B cell (primary cell): ENCODE measurements around the gene THSD4. TPM values are rescaled to one million over a fixed set of nuclear protein-coding genes. Genes with fewer than 3 reads are reported as not detected.

Source experiments
- ATAC-seq: fragments of 200-7000 bp; cut with Tn5 transposase; one replicate; pipeline ENCODE4 v1.10.0; 2021; ENCODE audit warnings: low read depth, mild to moderate bottlenecking, moderate number of reproducible peaks, moderate library complexity
- CTCF ChIA-PET: fragments of 350-600 bp; sonication (Branson Sonifier 250); formaldehyde crosslinking; loops from one replicate; lab custom pipeline; 2021; ENCODE audit warnings: antibody characterized with exemption, inconsistent platforms; lab: Charles Lee
- POLR2A ChIA-PET: fragments of 350-600 bp; sonication (Branson Sonifier 250); formaldehyde crosslinking; loops from one replicate; lab custom pipeline; 2021; ENCODE audit warnings: antibody characterized with exemption; lab: Charles Lee
- DNase-seq: peaks from one replicate; pipeline ENCODE4 v3.0.0; 2013
- H2AFZ ChIP-seq: 2 replicates; pipeline ENCODE4 v1.6.1; 2012; ENCODE audit warnings: mild to moderate bottlenecking, low read depth, low read length; ENCODE audit not compliant: insufficient read depth, poor library complexity, severe bottlenecking
- H3K27ac ChIP-seq, 2 donors: 1 replicate in 1 of 2; 2 replicates in 1 of 2; pipeline ENCODE4 v1.5.1; 2012 to 2013; ENCODE audit warnings: low read length in 2 of 2, mild to moderate bottlenecking in 2 of 2, moderate library complexity in 1 of 2
- H3K27me3 ChIP-seq, 4 experiments: fragments of 200-600 bp in 1 of 4; sonication (generic) in 1 of 4; replicated peaks in 1 of 4; 1 replicate in 2 of 4; 2 replicates in 2 of 4; pipeline versions ENCODE4 v1.6.1 to v1.7.0; 2013 to 2016; ENCODE audit warnings: low read length in 3 of 4, mild to moderate bottlenecking in 2 of 4, mixed read lengths in 1 of 4, moderate library complexity in 1 of 4; ENCODE audit not compliant: insufficient read depth in 4 of 4, control insufficient read depth in 3 of 4; ENCODE audit errors: control extremely low read depth in 1 of 4
- H3K36me3 ChIP-seq, 2 experiments: replicated peaks in 1 of 2; 1 replicate in 1 of 2; 2 replicates in 1 of 2; pipeline versions ENCODE4 v1.6.1 to v1.7.1; 2013; ENCODE audit warnings: low read length in 1 of 2; ENCODE audit not compliant: insufficient read depth in 2 of 2, control insufficient read depth in 1 of 2; ENCODE audit errors: control extremely low read depth in 1 of 2, extremely low read depth in 1 of 2
- H3K4me1 ChIP-seq, 2 donors: fragments of 200-600 bp in 1 of 2; sonication (generic) in 1 of 2; 1 replicate in 1 of 2; 2 replicates in 1 of 2; pipeline versions ENCODE4 v1.5.1 to v1.6.1; 2013 to 2017; ENCODE audit warnings: low read length in 2 of 2; ENCODE audit not compliant: control insufficient read depth in 2 of 2, insufficient read depth in 2 of 2
- H3K4me2 ChIP-seq: replicated peaks from 2 replicates; pipeline ENCODE3; 2012; ENCODE audit warnings: mild to moderate bottlenecking, low read depth, low read length; ENCODE audit not compliant: poor library complexity, severe bottlenecking
- H3K4me3 ChIP-seq, 5 experiments: fragments of 200-600 bp in 1 of 5; sonication (generic) in 1 of 5; 1 replicate in 3 of 5; 2 replicates in 2 of 5; pipeline versions ENCODE4 v1.5.1 to v1.7.0; 2011 to 2016; ENCODE audit warnings: low read length in 4 of 5, mild to moderate bottlenecking in 4 of 5, low read depth in 2 of 5, control low read depth in 1 of 5, moderate library complexity in 1 of 5; ENCODE audit not compliant: insufficient read depth in 1 of 5; ENCODE audit errors: control extremely low read depth in 1 of 5, extremely low read depth in 1 of 5
- H3K79me2 ChIP-seq: fragments of 200-600 bp; sonication (generic); one replicate; pipeline ENCODE4 v1.6.0; 2016; ENCODE audit warnings: low read length; ENCODE audit not compliant: control insufficient read depth, insufficient read depth
- H3K9ac ChIP-seq: fragments of 200-600 bp; sonication (generic); 2 replicates; pipeline ENCODE4 v1.6.1; 2017; ENCODE audit warnings: mild to moderate bottlenecking, low read length, moderate library complexity
- H3K9me3 ChIP-seq, 3 donors: one replicate each; pipeline versions ENCODE4 v1.6.1 to v1.7.1; 2013; ENCODE audit warnings: low read length in 2 of 3; ENCODE audit not compliant: control insufficient read depth in 2 of 3, insufficient read depth in 1 of 3; ENCODE audit errors: control extremely low read depth in 1 of 3
- H4K20me1 ChIP-seq: 2 replicates; pipeline ENCODE4 v1.6.0; 2012; ENCODE audit warnings: mild to moderate bottlenecking, low read length; ENCODE audit not compliant: insufficient read depth, control insufficient read depth, poor library complexity, severe bottlenecking
- H3K27ac Mint-ChIP-seq: one replicate; pipeline ENCODE4 v1.8.0; 2021; ENCODE audit warnings: mixed read lengths
- H3K27me3 Mint-ChIP-seq: one replicate; pipeline ENCODE4 v1.8.0; 2021; ENCODE audit warnings: mixed read lengths
- H3K4me1 Mint-ChIP-seq: one replicate; pipeline ENCODE4 v1.8.0; 2021; ENCODE audit warnings: mixed read lengths
- H3K4me3 Mint-ChIP-seq: one replicate; pipeline ENCODE4 v1.8.0; 2021; ENCODE audit warnings: mixed read lengths
- H3K9me3 Mint-ChIP-seq: one replicate; pipeline ENCODE4 v1.8.0; 2022; ENCODE audit warnings: mixed read lengths; ENCODE audit not compliant: insufficient read depth
- EZH2 ChIP-seq: IDR thresholded peaks from 2 replicates; pipeline ENCODE4 v1.6.1; 2012; ENCODE audit warnings: borderline replicate concordance, low read depth, mild to moderate bottlenecking, moderate library complexity, low read length; ENCODE audit not compliant: insufficient read depth, poor library complexity, severe bottlenecking
- WGBS: methylation state at CpG from one replicate; pipeline ENCODE4 v1.1.5; 2013; ENCODE audit warnings: missing lambda C conversion rate; ENCODE audit not compliant: insufficient coverage; 5-methylcytosine and 5-hydroxymethylcytosine counted together
- intact Hi-C: fragments of 100-400 bp; cut with micrococcal nuclease; formaldehyde crosslinking; loops from one replicate; pipeline ENCODE4 v1.10.0; 2022
- polyA plus RNA-seq: library from polyadenylated mRNA; depleted of rRNA; stranded (reverse); fragments of >200 nt; gene quantifications from 2 replicates; pipeline ENCODE4 v1.2.3, GENCODE V29; 2012
- total RNA-seq, 2 donors: library from RNA; stranded (reverse); fragments of 120-200 nt in 1 of 2; gene quantifications; 1 replicate in 1 of 2; 2 replicates in 1 of 2; pipeline versions ENCODE4 v1.2.3 to v1.2.4, GENCODE V29; 2013 to 2022
- TF ChIP-seq, protein P1 (sequence below): fragments of 200-600 bp; IDR thresholded peaks from one replicate; pipeline ENCODE4 v1.8.0; 2022; ENCODE audit warnings: antibody characterized with exemption, mild to moderate bottlenecking

THSD4 gene
- total and polyA plus RNA-seq, 2 donors (not counting 1 experiment from before 2014, with no cell fraction given), result not detected

- ATAC-seq (no peak), DNase-seq (peak; percentile 19)
- ChIA-PET POLR2A (no interaction called here), CTCF (interaction anchor here (0.6 to 1.4 kb wide), 4 partner anchors 9 to 761 kb away, joined by 3 to 9 read pairs (median 4); no protein-coding TSS in a partner anchor)
- H3K79me2 ChIP-seq, result no peaks in the 10 kb centered on the region
- Mint-ChIP-seq H3K4me1 (peaks cover 3% of the 10 kb centered on the region), H3K9me3 (no peaks in the 10 kb centered on the region), H3K4me3 (no peak overlapping the region), H3K27me3 (peaks cover 7% of the 10 kb centered on the region), H3K27ac (no peak overlapping the region)
- TF ChIP-seq, protein P1, sequence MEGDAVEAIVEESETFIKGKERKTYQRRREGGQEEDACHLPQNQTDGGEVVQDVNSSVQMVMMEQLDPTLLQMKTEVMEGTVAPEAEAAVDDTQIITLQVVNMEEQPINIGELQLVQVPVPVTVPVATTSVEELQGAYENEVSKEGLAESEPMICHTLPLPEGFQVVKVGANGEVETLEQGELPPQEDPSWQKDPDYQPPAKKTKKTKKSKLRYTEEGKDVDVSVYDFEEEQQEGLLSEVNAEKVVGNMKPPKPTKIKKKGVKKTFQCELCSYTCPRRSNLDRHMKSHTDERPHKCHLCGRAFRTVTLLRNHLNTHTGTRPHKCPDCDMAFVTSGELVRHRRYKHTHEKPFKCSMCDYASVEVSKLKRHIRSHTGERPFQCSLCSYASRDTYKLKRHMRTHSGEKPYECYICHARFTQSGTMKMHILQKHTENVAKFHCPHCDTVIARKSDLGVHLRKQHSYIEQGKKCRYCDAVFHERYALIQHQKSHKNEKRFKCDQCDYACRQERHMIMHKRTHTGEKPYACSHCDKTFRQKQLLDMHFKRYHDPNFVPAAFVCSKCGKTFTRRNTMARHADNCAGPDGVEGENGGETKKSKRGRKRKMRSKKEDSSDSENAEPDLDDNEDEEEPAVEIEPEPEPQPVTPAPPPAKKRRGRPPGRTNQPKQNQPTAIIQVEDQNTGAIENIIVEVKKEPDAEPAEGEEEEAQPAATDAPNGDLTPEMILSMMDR, result peak; percentile 46
- no peak for TF ChIP-seq EZH2
- no peak overlapping the region for H3K4me3 ChIP-seq
- no peak overlapping the region for H3K4me2 ChIP-seq
- H3K9ac ChIP-seq, result no peak overlapping the region
- H4K20me1 ChIP-seq, result no peaks in the 10 kb centered on the region
- no CpG with 5 or more reads among the region's 3 CpGs for WGBS
- H3K36me3 ChIP-seq, result no peaks in the 10 kb centered on the region
- no peak overlapping the region for H2AFZ ChIP-seq
- H3K27ac ChIP-seq, result no peak overlapping the region
- peaks cover 0 to 3% of the 10 kb centered on the region in 2 donors for H3K4me1 ChIP-seq
- H3K9me3 ChIP-seq, result no peaks in the 10 kb centered on the region
- peaks cover 0 to 7% (median 0%) of the 10 kb centered on the region in 4 experiments for H3K27me3 ChIP-seq
- intact Hi-C loops, result no loop called here
Observed at GRCh38 chr15:71440489-71441110, 325.3 kb downstream of the THSD4 start.

DNA sequence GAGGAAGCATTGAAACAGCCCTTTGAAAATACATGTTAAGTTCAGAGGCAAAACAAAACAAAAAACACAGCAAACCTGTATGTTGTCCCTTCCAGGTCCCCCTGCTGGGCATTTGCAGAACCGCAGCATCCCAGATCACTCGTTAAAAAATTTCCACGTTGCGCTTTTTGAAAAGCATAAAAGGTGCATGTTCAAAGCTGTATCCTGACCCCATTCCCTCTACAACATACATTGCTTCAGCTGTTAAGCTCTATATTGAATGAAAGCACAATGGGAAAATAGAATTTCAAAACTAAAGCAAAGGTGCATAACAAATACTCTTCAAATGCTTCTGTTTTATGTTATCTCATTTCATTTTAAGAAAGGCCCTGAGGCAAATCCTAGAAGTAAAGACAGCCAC lies 328.3 kb downstream of the THSD4 start:
- 0% methylated on average over 1 of the region's 4 CpGs for WGBS
- no peaks in the 10 kb centered on the region for H3K9me3 ChIP-seq
- H3K4me2 ChIP-seq, result no peak overlapping the region
- ATAC-seq, result no peak
- peak; percentile 28 for DNase-seq
- Mint-ChIP-seq H3K27ac (no peak overlapping the region), H3K9me3 (no peaks in the 10 kb centered on the region), H3K4me3 (no peak overlapping the region), H3K4me1 (peaks cover 3% of the 10 kb centered on the region), H3K27me3 (peaks cover 10% of the 10 kb centered on the region)
- no peaks in the 10 kb centered on the region for H3K36me3 ChIP-seq
- no peak overlapping the region for H3K4me3 ChIP-seq
- peaks cover 0 to 17% (median 4%) of the 10 kb centered on the region in 4 experiments for H3K27me3 ChIP-seq
- H3K9ac ChIP-seq, result no peak overlapping the region
- TF ChIP-seq EZH2, result no peak
- TF ChIP-seq, protein P1, result peak; percentile 81
- H3K27ac ChIP-seq, result no peak overlapping the region
- H3K79me2 ChIP-seq, result no peaks in the 10 kb centered on the region
- peaks cover 0 to 3% of the 10 kb centered on the region in 2 donors for H3K4me1 ChIP-seq
- ChIA-PET POLR2A (no interaction called here), CTCF (interaction anchor here (1.1 to 1.4 kb wide), 2 partner anchors 9 to 13 kb away, joined by 4 to 5 read pairs; no protein-coding TSS in a partner anchor)
- H2AFZ ChIP-seq, result no peak overlapping the region
- no peaks in the 10 kb centered on the region for H4K20me1 ChIP-seq
- intact Hi-C loops, result no loop called here
